Endodermal cell (in vitro differentiated cells): ENCODE data around the gene MACROD2. TPM values are rescaled to one million over a fixed set of nuclear protein-coding genes. Genes with fewer than 3 reads are reported as not detected.

Experiments
- DNase-seq: peaks from one replicate; pipeline ENCODE4 v3.0.0-alpha.2; 2017
- H3K27ac ChIP-seq: 2 replicates; pipeline ENCODE4 v1.5.1; 2013; ENCODE audit warnings: mild to moderate bottlenecking, low read depth, low read length, moderate library complexity
- H3K27me3 ChIP-seq: 2 replicates; pipeline ENCODE4 v1.6.1; 2013; ENCODE audit warnings: mild to moderate bottlenecking, low read length, moderate library complexity; ENCODE audit not compliant: insufficient read depth, control insufficient read depth, poor library complexity, severe bottlenecking
- H3K36me3 ChIP-seq: 2 replicates; pipeline ENCODE4 v1.7.0; 2013; ENCODE audit warnings: mild to moderate bottlenecking, low read length, moderate library complexity; ENCODE audit not compliant: control insufficient read depth, insufficient read depth
- H3K4me1 ChIP-seq: one replicate; pipeline ENCODE4 v1.7.0; 2013; ENCODE audit warnings: low read length; ENCODE audit not compliant: control insufficient read depth, insufficient read depth
- H3K4me3 ChIP-seq: 2 replicates; pipeline ENCODE4 v1.5.1; 2013; ENCODE audit warnings: mild to moderate bottlenecking, low read length, moderate library complexity
- H3K9ac ChIP-seq: 2 replicates; pipeline ENCODE4 v1.6.1; 2013; ENCODE audit warnings: mild to moderate bottlenecking, low read length, moderate library complexity; ENCODE audit not compliant: poor library complexity, severe bottlenecking; ENCODE audit errors: extremely low read depth
- H3K9me3 ChIP-seq: 2 replicates; pipeline ENCODE4 v1.6.1; 2013; ENCODE audit warnings: mild to moderate bottlenecking, low read length, moderate library complexity; ENCODE audit not compliant: control insufficient read depth
- H3K27ac Mint-ChIP-seq: 2 replicates; pipeline ENCODE4 v1.8.0; 2020; ENCODE audit warnings: mixed read lengths
- H3K27me3 Mint-ChIP-seq: 2 replicates; pipeline ENCODE4 v1.8.0; 2021; ENCODE audit warnings: mild to moderate bottlenecking, mixed read lengths; ENCODE audit not compliant: insufficient read depth
- H3K36me3 Mint-ChIP-seq: 2 replicates; pipeline ENCODE4 v1.8.0; 2020; ENCODE audit warnings: low read depth, mixed read lengths
- H3K4me1 Mint-ChIP-seq: 2 replicates; pipeline ENCODE4 v1.8.0; 2020; ENCODE audit warnings: mixed read lengths
- H3K4me3 Mint-ChIP-seq: 2 replicates; pipeline ENCODE4 v1.8.0; 2020; ENCODE audit warnings: mild to moderate bottlenecking, moderate library complexity, mixed read lengths
- H3K9me3 Mint-ChIP-seq: 2 replicates; pipeline ENCODE4 v1.8.0; 2020; ENCODE audit warnings: mild to moderate bottlenecking, mixed read lengths
- WGBS, 2 experiments: methylation state at CpG; one replicate each; pipeline versions ENCODE4 v1.1.5 to v1.1.7; 2013; ENCODE audit warnings: missing lambda C conversion rate in 2 of 2, mixed read lengths in 1 of 2; ENCODE audit not compliant: insufficient coverage in 1 of 2, insufficient read length in 1 of 2; 5-methylcytosine and 5-hydroxymethylcytosine counted together
- total RNA-seq, 2 donors: library from RNA; stranded (reverse); fragmentation: NEBNext Ultra II Directional in 1 of 2; extraction: Animal tissue kit (Norgen Biotek cat#: 25700) in 1 of 2; gene quantifications; 2 replicates in 1 of 2; 3 replicates in 1 of 2; pipeline ENCODE4 v1.2.1, GENCODE V29; 2021
- TF ChIP-seq, protein P1 (sequence below): fragments of 200-600 bp; sonication (generic); conservative IDR thresholded peaks from 2 replicates; pipeline ENCODE4 v1.5.0; 2021; ENCODE audit warnings: antibody characterized with exemption, mild to moderate bottlenecking

The MACROD2 gene
- total RNA-seq, 2 donors from 2014 or later: 2.3 to 4.8 TPM

DNA sequence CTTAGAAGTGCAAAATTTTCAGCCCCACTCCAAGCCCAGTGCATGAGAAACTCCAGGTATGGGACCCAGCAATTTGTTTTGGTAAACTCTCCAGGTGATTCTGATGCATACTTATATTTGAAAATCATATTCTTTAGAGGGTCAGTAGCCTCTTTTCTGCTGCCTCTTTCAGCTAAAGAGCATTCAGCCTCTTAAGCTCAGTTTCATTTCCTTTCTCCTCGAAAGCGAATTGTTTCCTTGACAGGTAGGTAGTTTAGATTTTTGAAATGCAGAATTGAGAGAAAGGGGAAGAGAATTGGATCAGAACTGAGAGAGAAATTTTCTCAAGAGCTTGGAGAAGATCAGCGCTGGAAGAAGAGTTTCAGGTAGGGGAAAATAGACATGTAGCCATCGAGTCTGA is 1337.9 kb downstream of the MACROD2 start:
- no peaks in the 10 kb centered on the region for H3K9me3 ChIP-seq
- H3K4me1 Mint-ChIP-seq: peaks cover 13% of the 10 kb centered on the region
- H3K36me3 ChIP-seq: no peaks in the 10 kb centered on the region
- no peak overlapping the region for H3K27ac Mint-ChIP-seq
- no peak overlapping the region for H3K27ac ChIP-seq
- H3K27me3 Mint-ChIP-seq: no peaks in the 10 kb centered on the region
- no peaks in the 10 kb centered on the region for H3K27me3 ChIP-seq
- no peaks in the 10 kb centered on the region for H3K9me3 Mint-ChIP-seq
- no peak for DNase-seq
- 96 to 100% methylated on average over 2 to 4 of the region's 4 CpGs for WGBS, 2 experiments
- no peak overlapping the region for H3K9ac ChIP-seq
- TF ChIP-seq, protein P1, sequence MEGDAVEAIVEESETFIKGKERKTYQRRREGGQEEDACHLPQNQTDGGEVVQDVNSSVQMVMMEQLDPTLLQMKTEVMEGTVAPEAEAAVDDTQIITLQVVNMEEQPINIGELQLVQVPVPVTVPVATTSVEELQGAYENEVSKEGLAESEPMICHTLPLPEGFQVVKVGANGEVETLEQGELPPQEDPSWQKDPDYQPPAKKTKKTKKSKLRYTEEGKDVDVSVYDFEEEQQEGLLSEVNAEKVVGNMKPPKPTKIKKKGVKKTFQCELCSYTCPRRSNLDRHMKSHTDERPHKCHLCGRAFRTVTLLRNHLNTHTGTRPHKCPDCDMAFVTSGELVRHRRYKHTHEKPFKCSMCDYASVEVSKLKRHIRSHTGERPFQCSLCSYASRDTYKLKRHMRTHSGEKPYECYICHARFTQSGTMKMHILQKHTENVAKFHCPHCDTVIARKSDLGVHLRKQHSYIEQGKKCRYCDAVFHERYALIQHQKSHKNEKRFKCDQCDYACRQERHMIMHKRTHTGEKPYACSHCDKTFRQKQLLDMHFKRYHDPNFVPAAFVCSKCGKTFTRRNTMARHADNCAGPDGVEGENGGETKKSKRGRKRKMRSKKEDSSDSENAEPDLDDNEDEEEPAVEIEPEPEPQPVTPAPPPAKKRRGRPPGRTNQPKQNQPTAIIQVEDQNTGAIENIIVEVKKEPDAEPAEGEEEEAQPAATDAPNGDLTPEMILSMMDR: no peak
- no peak overlapping the region for H3K4me3 ChIP-seq
- no peak overlapping the region for H3K4me3 Mint-ChIP-seq
- no peaks in the 10 kb centered on the region for H3K36me3 Mint-ChIP-seq
- H3K4me1 ChIP-seq: no peaks in the 10 kb centered on the region

DNA sequence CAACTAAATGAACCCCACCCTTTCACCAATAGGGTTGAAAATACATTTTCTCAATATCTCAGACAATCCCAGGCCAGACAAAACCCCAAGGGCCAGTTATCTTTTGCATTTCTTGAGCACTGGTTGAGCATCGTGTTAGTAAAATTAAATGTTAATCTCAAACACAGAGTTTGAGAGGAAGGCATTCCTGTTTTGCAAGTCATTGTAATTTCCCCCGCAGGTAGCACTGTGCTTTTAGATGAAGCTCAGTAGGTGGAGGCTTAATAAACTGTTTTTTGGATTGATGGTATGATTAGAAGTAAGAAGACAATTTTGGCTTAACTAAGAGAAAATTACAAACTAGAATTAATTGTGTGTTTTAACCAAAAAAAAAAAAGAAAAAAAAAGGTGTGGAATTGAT is 1340.7 kb downstream of the MACROD2 start:
- Mint-ChIP-seq H3K27me3 (no peaks in the 10 kb centered on the region), H3K4me1 (peaks cover 13% of the 10 kb centered on the region), H3K9me3 (no peaks in the 10 kb centered on the region), H3K36me3 (no peaks in the 10 kb centered on the region), H3K27ac (peak overlapping the region; percentile 37), H3K4me3 (no peak overlapping the region)
- no peaks in the 10 kb centered on the region for H3K4me1 ChIP-seq
- no peak overlapping the region for H3K4me3 ChIP-seq
- WGBS, 2 experiments: 70 to 74% methylated on average over 2 of the region's 2 CpGs
- H3K36me3 ChIP-seq: no peaks in the 10 kb centered on the region
- no peak overlapping the region for H3K27ac ChIP-seq
- H3K9me3 ChIP-seq: no peaks in the 10 kb centered on the region
- H3K9ac ChIP-seq: no peak overlapping the region
- DNase-seq: no peak
- no peaks in the 10 kb centered on the region for H3K27me3 ChIP-seq
- TF ChIP-seq, protein P1: no peak

DNA sequence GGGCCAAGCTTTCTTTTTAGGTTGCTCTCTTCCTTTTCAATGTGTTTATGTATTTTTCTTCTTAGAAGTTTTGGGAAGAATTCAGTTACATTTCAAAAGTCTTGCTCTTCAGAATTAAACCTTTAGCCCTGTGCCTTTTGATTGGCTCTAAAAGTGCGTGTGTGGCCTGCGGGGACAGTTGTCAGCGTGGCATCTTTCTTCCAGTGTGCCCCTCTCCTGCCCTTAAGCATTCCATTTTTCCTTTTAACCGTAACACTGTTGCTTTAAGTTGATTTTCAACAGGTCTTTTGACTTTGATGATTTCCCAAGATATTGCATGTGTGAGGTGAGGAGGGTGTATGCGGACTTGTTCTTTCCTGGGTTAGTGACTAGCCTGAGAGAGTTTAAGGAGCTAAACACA is 1341.2 kb downstream of the MACROD2 start:
- Histone ChIP-seq H3K9ac (no peak overlapping the region), H3K4me3 (no peak overlapping the region), H3K27ac (no peak overlapping the region), H3K36me3 (no peaks in the 10 kb centered on the region), H3K9me3 (no peaks in the 10 kb centered on the region), H3K27me3 (no peaks in the 10 kb centered on the region), H3K4me1 (no peaks in the 10 kb centered on the region)
- Mint-ChIP-seq H3K27ac (peak overlapping the region; percentile 69), H3K27me3 (no peaks in the 10 kb centered on the region), H3K36me3 (no peaks in the 10 kb centered on the region), H3K4me1 (peaks cover 13% of the 10 kb centered on the region), H3K9me3 (no peaks in the 10 kb centered on the region), H3K4me3 (no peak overlapping the region)
- DNase-seq: no peak
- TF ChIP-seq, protein P1: no peak
- WGBS, 2 experiments: 87 to 89% methylated on average over 3 to 5 of the region's 5 CpGs
